Kidney glomerular epithelial cell (primary cell): ENCODE data around the gene MAP3K12.
"Not testable (repeated sequence)": the region's sequence is repeated elsewhere in the genome, so short reads cannot be mapped to it uniquely, and the experiment has no call there.

Source experiments
- DNase-seq: peaks from one replicate; lab custom pipeline; 2025; lab: John Stamatoyannopoulos, UW

The MAP3K12 gene

DNA sequence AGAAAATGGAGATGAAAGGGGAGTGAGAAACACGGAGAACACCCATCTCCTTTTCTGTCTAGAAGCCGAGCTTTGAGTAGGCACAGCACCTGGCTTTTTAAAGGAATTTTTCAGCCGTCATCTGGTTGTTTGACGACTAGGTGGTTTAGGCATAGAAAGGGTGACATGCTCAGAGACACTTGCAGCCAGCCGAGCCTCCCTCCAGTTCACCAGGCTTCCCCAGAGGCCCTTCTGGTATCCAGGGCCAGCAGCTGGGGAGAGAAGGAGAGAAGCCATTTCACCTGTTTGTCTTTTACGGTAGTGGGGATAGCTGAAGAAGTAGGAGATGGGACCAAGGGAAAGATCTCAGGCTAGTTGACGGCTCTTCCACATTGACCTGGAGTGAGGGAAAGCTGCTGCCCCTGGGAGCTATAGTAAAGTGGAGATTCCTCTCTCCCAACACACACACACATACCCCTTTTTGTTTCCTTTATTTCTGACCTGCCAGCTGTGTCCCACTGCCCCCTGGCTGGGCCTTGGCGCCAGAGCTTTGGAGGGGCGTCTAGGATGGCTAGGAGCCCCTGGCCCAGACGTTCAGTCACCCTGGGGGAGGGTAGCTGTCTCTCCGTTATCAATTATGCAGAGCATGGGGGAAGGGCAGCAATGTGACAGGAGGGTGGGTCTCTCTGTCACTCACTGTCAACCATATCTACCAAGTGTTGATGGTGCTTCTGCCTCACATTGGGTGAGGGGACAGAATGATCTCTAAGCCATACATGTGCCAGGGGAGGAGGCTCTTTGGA is 5.5 kb downstream of the MAP3K12 start:
- no peak for DNase-seq

DNA sequence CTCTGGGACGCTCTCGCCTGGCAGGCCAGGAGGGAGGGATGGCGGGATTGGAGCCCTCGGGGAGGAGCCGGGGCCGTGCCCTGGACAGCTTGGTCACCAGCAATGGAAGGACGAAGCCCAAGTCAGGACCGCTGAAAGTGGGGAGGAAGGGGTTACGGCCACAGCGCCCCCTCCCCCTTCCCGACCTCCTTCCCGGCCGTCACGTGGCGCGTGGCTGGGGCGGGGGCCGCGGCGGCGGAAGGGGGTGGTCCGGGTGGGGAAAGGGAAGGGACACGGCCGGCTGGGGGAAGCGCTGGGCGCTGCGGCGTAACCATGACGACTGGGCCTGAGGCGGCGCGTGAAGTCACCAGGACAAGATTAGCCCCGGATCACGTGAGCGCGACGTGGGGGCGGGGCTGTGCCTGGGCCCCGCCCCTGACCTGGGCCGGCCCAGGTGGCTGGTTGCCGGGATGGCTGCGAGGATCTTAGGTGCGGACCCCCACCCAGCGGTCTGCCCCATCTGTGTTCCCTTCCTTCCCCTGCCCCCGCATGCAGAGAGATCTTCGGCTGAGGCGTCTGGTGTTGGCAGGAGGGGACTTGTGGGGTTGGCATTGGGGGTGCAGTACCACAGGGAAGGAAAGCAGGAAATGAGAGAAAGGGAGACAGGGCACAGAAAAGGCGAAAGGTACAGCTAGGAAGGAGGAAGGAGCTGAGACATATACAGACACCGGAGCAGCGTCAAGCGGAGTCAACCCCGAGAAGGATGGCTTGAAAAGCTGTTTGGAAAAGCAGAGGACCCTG is 6.2 kb downstream of the MAP3K12 start:
- peak; percentile 69 for DNase-seq

DNA sequence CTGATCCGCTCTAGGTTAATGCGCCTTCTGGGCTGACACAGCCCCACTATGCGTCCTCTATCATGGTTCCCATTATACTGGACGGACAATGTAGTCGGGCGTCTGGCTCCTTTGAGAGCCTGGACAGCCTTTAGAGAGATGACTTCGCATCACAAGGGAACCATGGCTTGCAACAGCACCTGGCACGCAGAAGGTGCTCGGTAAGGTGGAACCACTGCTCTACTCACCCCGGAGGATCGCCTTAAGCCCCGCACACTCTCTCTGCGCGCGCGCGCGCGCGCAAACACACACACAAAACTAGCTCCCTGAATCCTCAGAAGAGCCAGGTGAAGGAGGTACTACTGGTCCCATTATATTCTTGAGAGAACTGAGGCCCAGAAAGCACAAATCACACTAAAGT is 7.1 kb downstream of the MAP3K12 start:
- DNase-seq: no peak

DNA sequence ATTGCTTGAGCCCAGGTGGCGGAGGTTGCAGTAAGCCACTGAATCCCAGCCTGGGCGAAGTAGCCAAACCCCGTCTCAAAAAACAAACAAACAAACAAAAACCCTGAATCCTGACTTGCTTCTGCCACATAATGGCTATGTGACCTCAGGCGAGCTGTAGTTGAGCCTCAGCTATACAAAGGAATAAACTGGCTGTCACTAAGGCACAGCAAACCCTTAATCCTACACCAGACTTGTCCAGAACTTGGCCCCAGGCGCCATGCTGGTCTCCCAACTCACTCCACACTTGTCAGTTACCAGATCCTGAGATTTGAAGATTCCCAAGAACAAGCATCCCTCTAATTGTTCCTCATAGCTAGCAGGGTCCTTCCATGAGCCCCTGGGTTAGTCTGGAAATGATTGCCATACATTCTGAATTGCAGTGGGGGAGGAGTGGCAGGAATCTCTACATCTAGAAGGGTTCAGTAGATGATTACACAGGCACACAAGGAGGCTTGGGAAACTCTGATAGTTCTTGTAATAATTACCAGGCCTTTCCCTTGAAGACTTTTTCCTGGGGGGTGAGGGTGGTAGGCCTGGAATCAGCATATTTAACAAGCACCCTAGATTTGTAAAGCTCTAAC is 9.9 kb downstream of the MAP3K12 start:
- DNase-seq: no peak

DNA sequence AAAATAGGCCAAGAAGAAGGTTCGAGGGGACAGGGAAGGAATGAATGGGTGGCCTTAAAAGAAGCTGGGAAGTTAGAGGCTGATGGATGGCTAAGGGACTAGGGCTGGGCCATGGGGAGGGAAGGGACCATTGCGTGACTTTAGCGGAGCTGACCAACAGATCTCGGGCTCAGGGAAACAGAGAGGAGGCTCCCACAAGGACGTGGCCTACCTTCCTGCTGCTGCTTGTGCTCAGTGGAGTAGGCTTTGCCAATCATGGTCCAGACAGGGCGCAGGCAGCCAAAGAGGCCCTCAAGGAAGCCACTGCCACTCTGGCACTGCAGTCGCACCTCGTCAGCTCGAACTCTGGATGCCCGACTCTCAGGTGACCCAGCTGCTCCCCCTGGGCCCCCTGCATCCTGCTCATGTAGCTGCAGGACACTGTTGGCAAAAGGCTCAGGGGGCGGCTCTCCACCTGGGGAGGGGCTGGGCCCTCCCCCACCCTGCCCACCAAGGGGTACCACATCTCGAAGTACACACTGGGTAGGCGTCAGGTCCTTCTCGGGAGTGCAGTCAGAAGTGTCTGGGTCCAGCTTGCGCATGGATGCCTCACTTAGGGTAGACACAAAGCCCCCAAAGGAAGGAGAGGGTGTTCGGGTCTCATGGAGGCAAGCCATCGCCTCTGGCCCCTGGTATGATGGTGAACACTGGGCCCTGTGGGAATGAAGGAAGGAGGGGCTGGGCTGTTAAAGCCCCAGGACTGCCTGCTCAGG is 12.3 kb downstream of the MAP3K12 start:
- DNase-seq: no peak

DNA sequence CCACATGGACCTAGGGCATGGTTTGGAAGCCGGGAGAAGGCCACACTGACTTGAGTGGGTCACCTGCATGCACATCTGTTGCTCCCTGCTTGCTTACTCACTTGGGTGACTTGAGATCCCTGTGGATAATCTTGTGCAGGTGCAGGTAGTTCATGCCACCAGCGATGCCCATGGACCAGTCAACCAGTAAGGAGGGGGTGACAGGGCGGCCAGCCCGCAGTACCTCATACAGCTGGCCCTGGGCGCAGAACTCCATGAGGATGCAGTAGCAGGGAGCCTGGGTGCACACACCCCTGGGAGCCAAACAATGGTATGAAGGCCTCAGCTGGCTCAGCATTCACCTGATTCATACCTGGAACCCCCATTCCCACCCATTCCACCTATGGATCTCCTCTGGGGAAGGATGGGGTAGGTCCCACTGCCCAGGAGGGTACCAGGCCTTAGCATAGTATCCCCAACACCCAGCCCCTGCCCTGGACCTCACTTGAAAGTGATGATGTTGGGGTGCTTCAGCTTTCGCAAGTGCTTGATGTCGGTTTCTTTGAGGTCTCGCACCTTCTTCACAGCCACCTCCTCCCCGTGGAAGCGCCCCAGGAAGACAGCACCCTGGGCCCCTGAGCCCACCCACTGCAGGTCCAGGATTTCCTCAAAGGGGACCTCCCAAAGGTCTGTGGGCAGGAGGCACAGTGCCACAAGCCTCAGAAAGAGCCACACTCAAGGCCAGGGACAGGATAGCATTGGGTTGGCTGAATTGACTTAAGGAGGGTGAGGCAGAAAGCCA is 13.1 kb downstream of the MAP3K12 start:
- no peak for DNase-seq

DNA sequence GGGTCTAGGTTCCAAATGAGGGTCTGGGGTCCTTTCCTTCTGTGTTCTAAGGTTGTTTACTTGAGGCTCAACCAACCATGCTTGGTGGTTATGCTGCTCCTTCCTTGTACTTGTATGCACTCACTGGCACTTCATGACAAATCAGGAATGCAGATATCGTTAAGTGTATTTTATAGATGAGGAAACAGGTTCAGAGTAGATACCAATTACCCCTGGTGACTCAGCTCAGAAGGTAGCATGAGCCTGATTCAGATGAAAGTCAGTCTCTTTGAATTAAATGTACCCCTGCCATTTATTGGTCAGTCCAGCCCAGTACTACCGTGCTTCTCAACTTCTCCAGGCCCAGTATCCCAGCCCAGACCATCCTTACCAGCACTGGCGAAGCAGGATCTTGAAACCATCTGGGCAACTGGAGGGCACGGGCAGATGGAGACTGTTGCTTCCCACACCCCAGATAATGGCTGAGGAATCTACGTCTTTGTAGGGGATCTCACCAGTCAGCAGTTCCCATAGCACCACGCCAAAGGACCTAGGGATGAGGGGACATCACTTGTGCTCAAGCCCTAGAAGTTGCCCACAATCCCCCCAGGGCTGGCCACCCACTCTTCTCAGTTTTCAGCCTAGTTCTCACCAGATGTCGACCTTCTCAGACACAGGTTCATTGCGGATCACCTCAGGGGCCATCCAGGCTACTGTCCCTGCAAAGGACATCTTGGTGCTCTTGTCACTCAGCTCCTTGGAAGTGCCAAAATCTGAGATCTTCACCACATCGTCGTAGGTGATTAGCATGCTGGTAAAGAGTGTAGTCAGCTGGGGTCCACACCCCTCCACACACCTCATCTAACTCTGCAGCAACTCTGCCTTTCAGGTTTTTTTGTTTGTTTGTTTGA is 14.3 kb downstream of the MAP3K12 start:
- DNase-seq: no peak

DNA sequence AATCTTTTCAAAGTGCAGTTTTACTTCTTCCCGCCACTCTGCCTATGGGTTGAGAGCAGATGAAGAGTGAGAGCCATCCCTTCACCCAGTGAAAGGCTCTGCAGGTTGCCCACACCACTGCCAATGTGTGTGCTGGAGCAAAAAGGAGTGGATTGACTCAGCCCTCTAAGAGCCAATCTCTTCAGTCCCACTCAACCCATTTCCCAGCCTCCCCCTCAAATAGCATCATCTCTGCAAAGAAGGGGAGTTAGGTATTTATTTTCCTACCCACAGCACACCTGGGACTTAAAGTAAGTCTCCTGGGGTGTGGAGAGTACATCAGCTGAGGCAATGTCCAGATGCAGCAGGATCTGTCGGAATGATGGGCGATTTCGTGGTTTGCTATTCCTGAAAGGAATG is 15.3 kb downstream of the MAP3K12 start:
- no peak for DNase-seq

DNA sequence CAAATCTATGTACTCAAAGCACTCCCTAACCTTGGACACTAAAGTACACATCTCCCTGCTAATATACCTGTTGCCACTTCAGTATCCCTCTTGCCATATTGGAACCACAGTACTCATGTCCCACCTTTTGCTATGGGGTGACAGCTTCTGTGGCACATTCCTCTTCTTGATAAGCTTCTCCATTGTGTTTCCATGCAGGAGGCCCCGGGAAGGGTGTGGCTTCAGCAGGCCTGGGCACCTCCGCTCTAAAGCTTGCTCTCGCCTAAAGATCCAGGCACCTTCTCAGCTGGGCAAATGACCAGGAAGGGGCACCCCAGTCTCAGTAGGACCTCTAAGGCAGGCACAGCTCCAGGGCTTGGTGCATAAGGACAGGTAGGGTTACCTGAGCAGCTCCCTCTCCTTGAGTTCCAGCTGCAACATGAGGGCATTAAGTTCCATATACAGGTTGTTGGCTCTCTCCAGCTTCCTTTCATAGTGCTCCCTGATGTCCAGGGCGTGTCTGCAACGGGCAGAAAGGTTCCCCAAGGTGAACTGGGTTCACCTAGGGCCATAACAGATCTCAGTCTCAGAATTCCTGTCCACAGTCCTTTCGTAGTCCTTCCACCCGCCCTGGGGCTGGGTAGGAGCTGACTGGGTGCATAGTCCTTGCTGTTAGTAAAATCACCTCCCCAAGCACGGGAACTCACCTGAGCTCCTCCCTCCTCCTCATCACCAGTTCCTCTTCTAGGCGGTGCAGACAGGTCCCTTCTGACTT is 15.9 kb downstream of the MAP3K12 start:
- DNase-seq: no peak

DNA sequence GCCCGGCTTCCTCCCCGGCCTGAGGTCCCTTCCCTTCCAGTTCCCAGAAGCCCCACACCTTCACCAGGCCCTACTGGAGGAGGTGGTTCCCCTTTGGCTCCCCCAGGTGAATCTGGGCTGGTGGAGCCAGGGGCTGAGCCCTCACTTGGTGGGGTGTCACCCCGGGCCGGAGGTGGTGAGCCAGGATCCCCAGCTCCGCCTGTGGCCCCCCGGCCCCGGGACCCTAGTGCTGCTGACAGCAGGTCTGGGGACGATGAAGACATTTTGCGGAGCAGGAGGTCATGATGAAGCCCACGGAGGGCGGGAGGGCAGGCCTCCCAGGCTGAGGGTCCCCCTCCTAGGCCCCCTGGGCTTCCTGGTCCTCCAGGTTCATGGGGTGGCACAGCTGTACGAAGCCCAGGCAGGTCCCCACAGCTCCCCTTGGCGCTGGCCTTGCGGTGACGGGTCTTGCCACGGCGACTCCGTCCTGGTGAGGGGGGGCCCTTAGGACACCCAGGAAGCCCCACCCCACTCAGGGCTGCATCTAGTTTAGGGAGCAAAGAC is 16.6 kb downstream of the MAP3K12 start:
- no peak for DNase-seq

DNA sequence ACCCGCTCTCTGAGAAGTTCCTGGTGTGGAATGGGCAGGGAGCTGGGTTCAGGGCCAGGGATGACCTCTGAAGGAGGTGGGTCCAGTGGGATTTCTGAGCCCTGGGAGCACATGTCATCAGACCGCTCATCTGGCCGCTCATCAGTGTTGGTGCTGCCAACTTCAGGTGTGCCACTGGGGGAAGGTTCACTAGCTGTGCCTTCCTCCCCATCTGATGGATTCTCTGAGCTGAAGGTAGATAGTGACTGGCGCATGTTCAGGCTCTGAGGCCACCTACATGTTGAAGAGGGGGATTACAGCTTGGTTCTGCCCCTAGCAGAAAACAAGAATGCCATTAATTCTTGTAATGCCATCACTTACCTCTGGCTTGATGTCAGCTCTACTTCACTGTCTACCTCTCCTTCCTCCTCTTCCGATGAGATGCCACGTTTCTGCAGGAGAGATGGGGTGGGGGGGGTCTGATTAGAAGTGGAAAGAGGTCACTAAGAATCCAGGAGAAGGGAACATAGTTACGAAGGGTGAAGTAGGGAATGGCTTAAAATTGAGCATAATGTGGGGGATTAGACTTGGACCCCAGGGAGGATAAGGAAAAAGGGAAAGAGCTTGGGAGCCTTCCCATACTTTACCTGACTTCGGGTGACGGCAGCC is 17.2 kb downstream of the MAP3K12 start:
- DNase-seq: no peak

DNA sequence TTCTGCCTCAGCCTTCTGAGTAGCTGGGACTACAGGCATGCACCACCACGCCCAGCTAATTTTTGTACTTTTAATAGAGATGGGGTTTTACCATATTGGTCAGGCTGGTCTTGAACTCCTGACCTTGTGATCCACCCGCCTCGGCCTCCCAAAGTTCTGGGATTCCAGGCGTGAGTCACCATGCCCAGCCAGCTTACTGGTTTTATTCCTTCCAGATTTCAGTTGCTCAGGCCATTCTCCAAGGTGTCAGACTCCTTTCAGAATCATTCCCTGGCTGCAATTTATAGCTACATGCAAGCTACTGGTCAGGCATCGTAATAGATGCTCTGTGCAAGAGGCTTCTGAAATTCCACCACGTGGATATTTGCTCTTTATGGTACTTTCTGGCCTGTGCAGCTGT is 17.8 kb downstream of the MAP3K12 start:
- not testable (repeated sequence) for DNase-seq

DNA sequence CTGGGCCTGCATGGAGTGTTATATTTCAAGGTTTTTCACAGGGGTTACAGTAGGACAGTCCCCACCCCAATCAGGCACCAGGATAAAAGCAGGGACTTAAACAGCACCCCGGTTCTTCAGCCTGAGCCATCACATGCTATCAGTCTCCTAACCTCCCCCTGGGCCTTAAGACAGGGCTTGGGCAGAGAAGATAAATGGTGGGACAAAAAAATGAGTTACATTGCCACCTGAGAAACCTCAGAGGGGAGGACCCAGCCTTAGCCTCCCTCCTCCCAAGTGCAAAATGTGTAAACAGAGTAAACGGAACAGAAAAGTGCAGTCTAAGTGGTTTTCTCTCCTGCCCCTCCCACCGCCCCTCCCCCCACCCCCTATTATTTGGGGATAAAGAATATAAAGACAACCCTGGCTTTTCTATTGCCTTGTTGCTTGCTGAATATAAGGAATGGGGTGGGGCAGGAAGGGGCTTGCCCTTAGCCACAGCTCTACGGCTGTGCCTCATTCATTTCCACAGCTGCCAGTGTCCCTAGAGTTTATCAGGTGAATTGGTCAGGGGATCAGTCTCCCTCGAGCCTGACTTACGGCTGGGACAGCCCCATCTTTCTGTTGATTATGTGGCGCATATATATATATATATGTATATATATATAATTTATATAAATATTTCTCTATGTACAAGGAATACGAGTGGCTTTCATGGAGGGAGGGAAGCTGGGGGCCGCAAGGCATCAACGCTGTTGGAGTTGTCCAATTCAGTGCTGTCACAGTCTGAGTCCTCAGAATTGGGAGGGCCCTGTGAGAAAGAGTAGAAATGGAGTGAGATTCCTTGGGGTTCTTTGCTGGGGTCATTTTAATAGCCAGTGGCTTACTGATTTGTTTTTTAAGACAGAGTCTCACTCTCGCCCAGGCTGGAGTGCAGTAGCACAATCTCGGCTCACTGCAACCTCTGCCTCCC is 18.5 kb downstream of the MAP3K12 start:
- DNase-seq: no peak

DNA sequence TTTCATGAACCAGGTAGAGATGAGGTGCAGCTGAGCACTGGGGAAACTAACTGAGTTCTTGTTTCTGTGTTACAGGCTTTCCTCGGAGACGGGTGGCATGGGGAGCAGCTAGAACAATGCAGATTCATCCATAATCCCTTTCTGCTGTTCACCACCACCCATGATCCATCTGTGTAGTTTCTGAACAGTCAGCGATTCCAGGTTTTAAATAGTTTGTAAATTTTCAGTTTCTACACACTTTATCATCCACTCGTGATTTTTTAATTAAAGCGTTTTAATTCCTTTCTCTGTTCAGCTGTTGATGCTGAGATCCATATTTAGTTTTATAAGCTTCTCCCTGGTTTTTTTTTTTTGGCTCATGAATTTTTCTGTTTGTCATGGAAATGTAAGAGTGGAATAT is 19.9 kb downstream of the MAP3K12 start:
- DNase-seq: no peak

DNA sequence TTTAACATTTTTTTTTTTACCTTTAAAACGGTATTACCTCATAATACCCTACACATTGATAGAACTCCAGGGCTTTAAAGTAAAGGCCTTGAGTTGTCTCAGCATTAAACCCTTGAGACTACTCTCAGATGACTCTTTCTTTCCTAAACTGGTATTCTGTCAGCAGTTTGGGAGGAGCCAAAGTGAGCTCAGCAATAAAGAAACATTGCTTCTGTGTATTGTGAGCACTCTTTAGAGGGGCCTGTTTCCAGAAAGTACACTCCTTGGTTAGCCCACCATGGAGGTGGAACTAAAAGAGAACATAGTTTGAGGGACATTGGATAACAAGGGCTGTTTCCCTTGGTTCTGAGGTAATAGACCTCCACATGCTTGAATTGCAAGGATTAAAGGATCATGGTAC is 20.4 kb downstream of the MAP3K12 start:
- no peak for DNase-seq

DNA sequence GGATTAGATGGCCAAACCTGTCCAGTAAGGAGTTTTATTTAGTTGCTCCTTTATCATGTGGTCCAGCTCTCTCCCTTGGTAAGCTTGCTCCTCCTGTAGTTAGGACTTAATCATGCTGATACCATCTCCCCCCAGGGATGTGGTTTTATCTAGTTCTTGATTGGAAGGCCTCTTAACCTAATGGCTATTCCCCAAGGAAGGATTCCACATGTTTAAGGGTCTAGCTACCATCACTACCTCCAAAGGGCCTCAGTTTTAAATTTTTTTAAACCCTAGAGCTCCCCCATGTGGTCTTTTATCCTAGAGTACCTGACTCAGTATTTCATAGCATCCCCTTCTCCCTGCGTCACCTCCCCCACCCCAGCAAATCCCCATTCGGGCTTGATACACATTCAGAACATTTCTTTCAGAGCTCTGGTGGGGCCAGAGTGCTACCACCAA is 22.5 kb downstream of the MAP3K12 start:
- DNase-seq: no peak

DNA sequence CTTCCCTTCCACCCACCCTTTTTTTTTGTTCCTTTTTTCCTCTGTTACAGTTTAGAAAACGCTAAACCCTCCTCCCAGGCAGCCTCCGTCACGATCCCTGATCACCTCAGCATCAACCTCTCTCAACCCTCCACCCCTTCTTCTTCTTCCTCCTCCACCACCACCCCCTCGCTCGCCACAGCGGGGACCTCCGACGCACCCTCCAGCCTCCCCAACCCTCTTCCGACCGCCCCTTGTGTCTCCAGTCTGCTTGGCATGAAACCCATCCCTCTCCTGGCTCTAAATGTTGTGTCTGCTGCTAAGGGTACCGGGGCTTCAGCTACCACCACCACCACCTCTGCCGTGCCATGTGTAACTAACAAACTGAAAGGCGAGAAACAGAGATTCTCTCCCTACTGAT is 24.4 kb downstream of the MAP3K12 start:
- no peak for DNase-seq

DNA sequence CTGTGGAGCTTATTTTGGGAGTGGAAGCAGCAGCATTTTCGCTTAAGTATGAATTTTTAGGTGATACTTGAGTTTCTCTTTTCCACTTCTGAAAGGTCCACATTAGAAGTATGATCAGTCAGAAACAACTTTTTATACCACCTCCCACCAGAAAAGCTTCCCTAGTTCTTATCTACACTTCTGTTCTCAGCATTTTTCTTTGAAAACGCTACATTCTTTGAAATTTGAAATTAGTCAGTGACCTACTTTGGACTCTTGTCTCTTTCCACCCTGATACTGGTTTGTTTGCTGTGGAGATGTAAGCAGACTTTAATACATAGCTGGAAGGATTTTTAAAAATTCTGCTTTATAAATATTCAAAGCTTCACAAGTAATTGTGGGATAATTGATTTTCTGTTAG is 25.2 kb downstream of the MAP3K12 start:
- no peak for DNase-seq
